Esophagus squamous epithelium (tissue), 5 donors: ENCODE data around the gene CLTRN. TPM values are rescaled to one million over a fixed set of nuclear protein-coding genes. Genes with fewer than 3 reads are reported as not detected.

Experiments
- DNase-seq: peaks from one replicate; lab custom pipeline; 2025; lab: John Stamatoyannopoulos, UW
- H3K27ac ChIP-seq, 4 donors: fragments of 200-600 bp; sonication (generic); one replicate each; pipeline ENCODE4 v1.5.1; 2016 to 2019; ENCODE audit warnings: mild to moderate bottlenecking in 1 of 4
- H3K27me3 ChIP-seq, 4 donors: fragments of 200-600 bp; sonication (generic); 1 replicate in 3 of 4; 2 replicates in 1 of 4; pipeline versions ENCODE4 v1.5.1 to v1.6.0; 2017 to 2021; ENCODE audit warnings: antibody characterized with exemption in 1 of 4
- H3K36me3 ChIP-seq, 3 donors: fragments of 200-600 bp; sonication (generic); one replicate each; pipeline ENCODE4 v1.5.1; 2016 to 2019
- H3K4me1 ChIP-seq, 3 donors: fragments of 200-600 bp; sonication (generic); one replicate each; pipeline ENCODE4 v1.5.1; 2017 to 2019
- H3K4me3 ChIP-seq, 4 donors: fragments of 200-600 bp; sonication (generic); 1 replicate in 3 of 4; 2 replicates in 1 of 4; pipeline ENCODE4 v1.5.1; 2016 to 2019; ENCODE audit warnings: mild to moderate bottlenecking in 2 of 4, moderate library complexity in 1 of 4
- H3K9me3 ChIP-seq, 3 donors: fragments of 200-600 bp; sonication (generic); one replicate each; pipeline ENCODE4 v1.5.1; 2016 to 2019
- POLR2A ChIP-seq, 4 donors: fragments of 450-650 bp; IDR thresholded peaks; one replicate each; pipeline ENCODE4 v1.6.1; 2017; ENCODE audit warnings: antibody characterized with exemption in 4 of 4, mild to moderate bottlenecking in 4 of 4, moderate library complexity in 3 of 4
- WGBS, 2 donors: methylation state at CpG; one replicate each; pipeline ENCODE4 v1.1.5; 2018; 5-methylcytosine and 5-hydroxymethylcytosine counted together
- intact Hi-C: fragments of 100-400 bp; cut with DNase I; formaldehyde crosslinking; loops from one replicate; pipeline ENCODE4 v1.15.0; 2022
- total RNA-seq, 4 donors: library from RNA; depleted of rRNA; stranded (reverse); fragments of >200 nt; gene quantifications; one replicate each; pipeline ENCODE4 v1.1.0, GENCODE V29; 2016
- TF ChIP-seq, protein P1 (sequence below), 6 experiments: fragments of 450-650 bp in 4 of 6; fragments of 200-600 bp in 2 of 6; sonication (generic) in 2 of 6; IDR thresholded peaks; one replicate each; pipeline ENCODE4 v1.5.1; 2016 to 2019; ENCODE audit warnings: antibody characterized with exemption in 6 of 6, mild to moderate bottlenecking in 4 of 6, moderate library complexity in 4 of 6
- donor health status: DM: yes; HTN: yes; CAD: no.

CLTRN gene
- total RNA-seq, 4 donors from 2014 or later, result 0.19 to 0.83 (median 0.22) TPM; not detected in 1

DNA sequence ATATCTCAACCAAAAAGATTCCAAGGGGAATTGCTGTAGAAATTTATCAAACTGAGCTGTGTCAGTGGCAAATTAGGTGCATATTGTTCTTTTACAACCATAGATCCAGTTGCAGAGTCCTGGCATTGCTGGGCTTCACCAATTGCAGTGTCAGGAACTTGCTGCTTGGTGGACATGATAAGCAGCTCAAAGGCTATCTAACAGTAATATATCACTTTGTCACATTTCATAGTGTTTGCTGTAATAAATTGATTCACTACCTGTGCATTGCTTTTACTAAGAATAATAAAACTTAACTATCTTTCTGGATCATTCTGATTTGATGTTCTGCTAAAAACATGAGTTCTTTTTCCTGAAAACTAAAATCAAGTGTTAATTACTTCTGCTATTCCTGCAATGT, 33.0 kb downstream of the CLTRN start:
- H3K36me3 ChIP-seq, result no peaks in the 10 kb centered on the region
- H3K9me3 ChIP-seq, result no peaks in the 10 kb centered on the region
- TF ChIP-seq POLR2A (IDR thresholded peaks at IDR 0.05), result no peak
- TF ChIP-seq, protein P1, sequence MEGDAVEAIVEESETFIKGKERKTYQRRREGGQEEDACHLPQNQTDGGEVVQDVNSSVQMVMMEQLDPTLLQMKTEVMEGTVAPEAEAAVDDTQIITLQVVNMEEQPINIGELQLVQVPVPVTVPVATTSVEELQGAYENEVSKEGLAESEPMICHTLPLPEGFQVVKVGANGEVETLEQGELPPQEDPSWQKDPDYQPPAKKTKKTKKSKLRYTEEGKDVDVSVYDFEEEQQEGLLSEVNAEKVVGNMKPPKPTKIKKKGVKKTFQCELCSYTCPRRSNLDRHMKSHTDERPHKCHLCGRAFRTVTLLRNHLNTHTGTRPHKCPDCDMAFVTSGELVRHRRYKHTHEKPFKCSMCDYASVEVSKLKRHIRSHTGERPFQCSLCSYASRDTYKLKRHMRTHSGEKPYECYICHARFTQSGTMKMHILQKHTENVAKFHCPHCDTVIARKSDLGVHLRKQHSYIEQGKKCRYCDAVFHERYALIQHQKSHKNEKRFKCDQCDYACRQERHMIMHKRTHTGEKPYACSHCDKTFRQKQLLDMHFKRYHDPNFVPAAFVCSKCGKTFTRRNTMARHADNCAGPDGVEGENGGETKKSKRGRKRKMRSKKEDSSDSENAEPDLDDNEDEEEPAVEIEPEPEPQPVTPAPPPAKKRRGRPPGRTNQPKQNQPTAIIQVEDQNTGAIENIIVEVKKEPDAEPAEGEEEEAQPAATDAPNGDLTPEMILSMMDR (IDR thresholded peaks at IDR 0.05), result no peak
- no peaks in the 10 kb centered on the region for H3K27me3 ChIP-seq
- no peak overlapping the region for H3K27ac ChIP-seq
- H3K4me3 ChIP-seq, result no peak overlapping the region
- intact Hi-C loops, result no loop called here
- no peaks in the 10 kb centered on the region for H3K4me1 ChIP-seq
- DNase-seq, result no peak

- 32 to 66% methylated on average over 1 of the region's 1 CpG for WGBS, 2 donors
- Histone ChIP-seq H3K9me3 (peaks cover 0 to 4% (median 0%) of the 10 kb centered on the region in 3 donors), H3K36me3 (no peaks in the 10 kb centered on the region), H3K4me3 (no peak overlapping the region), H3K4me1 (no peaks in the 10 kb centered on the region), H3K27ac (no peak overlapping the region), H3K27me3 (peaks cover 0 to 3% (median 0%) of the 10 kb centered on the region in 4 donors)
- intact Hi-C loops, result no loop called here
- DNase-seq, result no peak
- no peak for TF ChIP-seq POLR2A (IDR thresholded peaks at IDR 0.05)
- TF ChIP-seq, protein P1 (IDR thresholded peaks at IDR 0.05), result no peak
Observed at GRCh38 chrX:15623054-15623453, 41.6 kb downstream of the CLTRN start.

- TF ChIP-seq, protein P1 (IDR thresholded peaks at IDR 0.05), result no peak
- no peak for TF ChIP-seq POLR2A (IDR thresholded peaks at IDR 0.05)
- intact Hi-C loops, result no loop called here
- Histone ChIP-seq H3K4me3 (no peak overlapping the region), H3K27ac (peak overlapping the region in 3 of 4 donors; percentile 39 to 52 (median 45)), H3K9me3 (peaks cover 0 to 2% (median 0%) of the 10 kb centered on the region in 3 donors), H3K36me3 (no peaks in the 10 kb centered on the region), H3K4me1 (no peaks in the 10 kb centered on the region), H3K27me3 (peaks cover 0 to 3% (median 0%) of the 10 kb centered on the region in 4 donors)
- WGBS, 2 donors, result 30 to 51% methylated on average over 3 of the region's 3 CpGs
- no peak for DNase-seq
Observed at GRCh38 chrX:15619053-15619755, 45.4 kb downstream of the CLTRN start.

- H3K4me3 ChIP-seq, result no peak overlapping the region
- intact Hi-C loops, result no loop called here
- WGBS, 2 donors, result 57 to 63% methylated on average over 5 to 6 of the region's 6 CpGs
Observed at GRCh38 chrX:15617111-15617510, 47.5 kb downstream of the CLTRN start.

GRCh38 chrX:15616531-15616930, 48.1 kb downstream of the CLTRN start:
- Histone ChIP-seq H3K4me1 (no peaks in the 10 kb centered on the region), H3K4me3 (no peak overlapping the region), H3K36me3 (no peaks in the 10 kb centered on the region), H3K9me3 (no peaks in the 10 kb centered on the region), H3K27ac (no peak overlapping the region), H3K27me3 (no peaks in the 10 kb centered on the region)
- DNase-seq, result no peak
- WGBS, 2 donors, result 63 to 89% methylated on average over 2 of the region's 3 CpGs
- intact Hi-C loops, result no loop called here
- TF ChIP-seq POLR2A (IDR thresholded peaks at IDR 0.05), result no peak
- TF ChIP-seq, protein P1 (IDR thresholded peaks at IDR 0.05), result no peak

More at GRCh38 chrX:15617111-15617510, 47.5 kb downstream of the CLTRN start:
- DNase-seq, result no peak
- Histone ChIP-seq H3K9me3 (no peaks in the 10 kb centered on the region), H3K4me1 (no peaks in the 10 kb centered on the region), H3K36me3 (no peaks in the 10 kb centered on the region), H3K27ac (no peak overlapping the region), H3K27me3 (peaks cover 0 to 1% (median 0%) of the 10 kb centered on the region in 4 donors)
- TF ChIP-seq POLR2A (IDR thresholded peaks at IDR 0.05), result no peak
- TF ChIP-seq, protein P1 (IDR thresholded peaks at IDR 0.05), result no peak
